GM19238 (cell line): ENCODE measurements around the gene ULK3.
A peak's percentile ranks its signal among the peaks of the same experiment; 100 is the strongest.

Experiments used
- DNase-seq: peaks from one replicate; pipeline ENCODE4 v3.0.0; 2011; ENCODE audit warnings: low spot score; ENCODE audit not compliant: insufficient read length

Gene ULK3

DNA sequence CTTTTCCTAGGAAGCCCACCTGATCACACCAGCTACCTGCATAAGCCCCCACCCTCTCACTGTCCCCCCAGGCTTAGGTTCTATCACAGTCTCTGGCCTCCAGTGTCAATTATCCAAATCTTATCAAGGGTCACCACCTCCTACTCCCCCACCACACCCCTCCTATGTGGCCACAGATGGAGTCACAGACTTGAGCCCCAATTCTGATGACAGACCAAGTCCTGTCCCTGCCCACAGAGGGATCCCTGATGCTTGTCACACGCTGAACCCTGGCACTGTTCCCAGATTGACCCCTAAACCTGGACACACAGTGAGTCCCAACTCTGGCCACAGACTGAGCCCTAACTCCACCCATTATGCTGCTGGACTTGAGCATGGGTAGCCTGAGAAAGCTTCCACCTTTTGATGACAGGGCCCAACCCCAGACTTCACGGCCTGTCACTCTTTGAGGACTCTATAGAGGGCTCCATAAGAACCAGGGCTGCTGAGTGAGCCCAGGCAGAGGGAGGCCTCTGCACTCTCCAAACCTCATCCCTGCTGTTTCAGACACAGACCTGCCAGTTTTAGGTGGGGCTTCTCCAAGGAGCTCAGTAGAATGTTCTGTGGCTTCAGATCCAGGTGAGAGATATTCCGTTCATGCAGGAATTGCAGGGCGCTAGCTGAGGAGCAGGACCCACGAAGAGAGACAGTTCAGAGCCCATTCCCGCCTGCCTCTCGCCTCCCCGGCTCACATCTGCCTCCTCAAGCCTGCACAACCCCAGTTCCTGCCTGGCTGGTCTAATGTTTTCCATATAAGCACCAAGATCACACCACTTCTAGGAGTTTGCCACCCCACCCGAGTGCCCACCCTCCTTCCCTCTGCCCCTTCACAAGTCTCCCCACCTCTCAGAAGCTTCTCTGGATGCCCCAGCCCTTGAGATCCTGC is 1.8 kb downstream of the ULK3 start:
- DNase-seq = no peak

DNA sequence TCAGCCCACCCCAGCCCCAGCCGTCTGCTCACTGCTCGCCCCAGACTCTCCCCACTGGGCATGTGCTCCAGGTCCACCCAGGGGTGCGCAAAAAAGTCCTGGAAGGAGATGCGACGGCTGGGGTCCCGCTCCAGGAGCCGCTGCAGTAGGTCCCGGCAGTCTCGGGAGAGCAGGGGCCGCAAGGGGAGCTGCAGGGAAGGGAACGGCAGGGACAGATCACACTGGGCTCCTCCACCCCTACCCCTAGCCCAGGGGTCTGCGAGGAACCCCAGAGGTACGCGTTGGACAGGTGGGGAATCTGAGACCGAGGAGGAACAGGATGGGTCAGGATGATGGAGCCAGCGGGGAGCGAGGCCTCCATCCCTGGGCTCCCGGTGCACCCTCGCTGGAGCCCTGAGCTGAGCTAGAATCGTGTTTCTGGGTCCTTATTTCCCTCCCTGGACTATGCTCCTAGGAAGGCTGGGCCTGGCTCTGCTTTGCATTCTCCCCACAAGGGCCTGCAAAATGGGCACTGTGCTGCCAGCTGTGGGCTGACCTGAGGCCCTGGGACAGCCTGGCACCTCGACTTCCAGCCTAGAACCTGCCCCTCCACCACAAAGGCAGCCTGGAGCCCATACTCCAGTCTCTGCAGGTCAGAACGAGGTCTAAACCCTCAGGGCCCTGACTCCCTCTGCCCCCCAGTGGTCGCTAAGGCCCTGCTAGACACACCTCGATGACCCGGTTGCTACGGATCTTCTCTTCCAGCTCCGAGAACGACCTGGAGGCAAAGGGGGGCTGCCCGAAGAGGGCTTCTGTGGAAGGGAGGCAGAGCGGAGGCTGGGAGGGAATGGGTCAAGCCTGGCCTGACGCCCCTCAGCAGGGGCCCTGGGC is 3.2 kb downstream of the ULK3 start:
- DNase-seq = no peak

DNA sequence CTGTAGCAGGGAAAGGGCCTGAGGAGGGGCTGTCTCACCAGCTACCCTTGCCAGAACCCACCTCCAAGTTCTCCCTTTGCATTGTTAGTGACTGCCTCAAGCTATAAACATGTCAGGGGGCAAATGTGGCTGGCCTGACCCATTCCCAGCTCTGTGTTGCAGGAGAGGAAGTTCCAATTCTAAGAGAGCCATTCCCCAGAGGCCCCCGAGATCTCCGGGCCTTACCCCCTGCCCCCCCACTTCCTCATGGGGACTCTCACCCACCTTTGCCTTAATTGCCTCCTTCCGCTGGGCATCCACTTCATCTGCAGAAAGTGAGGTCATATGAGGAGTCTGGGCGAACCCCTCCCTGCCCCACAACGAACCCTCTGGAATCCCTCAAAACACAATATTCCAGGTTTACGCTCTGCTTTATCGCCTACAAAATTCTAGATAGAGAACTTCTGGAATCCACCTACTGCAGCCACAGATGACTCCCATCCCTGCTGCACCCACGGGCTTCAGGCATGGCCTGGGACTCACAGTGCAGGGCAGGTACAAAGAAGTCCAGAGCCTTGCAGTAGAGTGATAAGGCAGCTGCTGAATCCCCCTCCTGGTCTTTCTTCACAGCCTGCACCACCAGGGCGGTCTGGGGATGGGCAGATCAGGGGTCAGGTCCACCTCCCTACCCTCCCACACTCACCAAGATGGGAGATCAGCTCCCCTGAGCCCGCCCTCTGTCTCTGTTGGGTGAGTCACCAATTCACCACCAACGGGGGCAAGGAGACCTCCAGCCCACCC is 4.0 kb downstream of the ULK3 start:
- DNase-seq = no peak

DNA sequence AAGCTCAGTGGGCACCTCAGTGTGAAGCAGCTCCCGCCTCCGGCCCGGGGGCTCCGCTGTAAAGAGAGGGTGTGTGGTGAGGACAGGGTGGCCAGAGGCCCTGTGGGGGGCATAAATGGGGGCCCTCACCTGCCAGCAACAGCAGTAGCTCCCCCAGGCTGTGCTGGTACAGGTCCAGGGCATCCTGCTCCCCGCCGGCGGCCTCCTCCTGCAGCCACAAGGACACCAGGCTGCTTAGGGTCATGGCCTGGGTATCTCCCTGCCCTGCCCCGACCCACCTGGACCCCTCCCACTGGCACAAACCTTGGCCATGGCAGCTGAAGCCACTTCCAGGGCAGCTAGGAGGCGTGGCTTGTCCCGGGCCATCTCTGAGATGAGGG is 4.8 kb downstream of the ULK3 start:
- DNase-seq = no peak

DNA sequence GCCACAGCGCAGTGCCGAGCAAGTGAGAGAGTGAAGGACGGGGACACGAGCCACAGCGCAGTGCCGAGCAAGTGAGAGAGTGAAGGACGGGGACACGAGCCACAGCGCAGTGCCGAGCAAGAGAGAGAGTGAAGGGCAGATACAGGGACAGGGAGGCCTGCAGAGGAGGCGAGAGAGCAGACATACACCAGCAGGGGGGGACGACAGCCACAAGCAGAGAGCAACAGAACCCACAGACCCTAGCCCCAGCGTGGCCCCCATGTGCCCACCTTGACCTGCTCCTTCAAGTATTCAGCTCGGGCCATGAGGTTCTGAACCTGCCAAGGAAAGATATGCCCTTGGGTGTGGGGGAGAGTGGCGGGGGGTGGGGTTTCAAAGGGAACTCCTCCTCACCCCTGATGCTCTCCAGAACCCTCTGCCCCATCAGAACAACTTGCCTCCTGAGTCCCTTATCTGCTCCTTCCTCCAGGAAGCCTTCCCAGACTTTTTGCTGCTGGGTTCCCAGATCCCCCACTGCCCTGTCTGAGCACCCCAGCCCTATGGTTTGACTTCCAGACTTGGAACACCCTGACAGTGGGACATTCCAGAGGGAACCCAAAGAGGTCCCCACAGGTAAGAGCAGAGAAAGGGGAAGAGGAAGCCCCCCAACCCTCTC is 5.3 kb downstream of the ULK3 start:
- no peak for DNase-seq

DNA sequence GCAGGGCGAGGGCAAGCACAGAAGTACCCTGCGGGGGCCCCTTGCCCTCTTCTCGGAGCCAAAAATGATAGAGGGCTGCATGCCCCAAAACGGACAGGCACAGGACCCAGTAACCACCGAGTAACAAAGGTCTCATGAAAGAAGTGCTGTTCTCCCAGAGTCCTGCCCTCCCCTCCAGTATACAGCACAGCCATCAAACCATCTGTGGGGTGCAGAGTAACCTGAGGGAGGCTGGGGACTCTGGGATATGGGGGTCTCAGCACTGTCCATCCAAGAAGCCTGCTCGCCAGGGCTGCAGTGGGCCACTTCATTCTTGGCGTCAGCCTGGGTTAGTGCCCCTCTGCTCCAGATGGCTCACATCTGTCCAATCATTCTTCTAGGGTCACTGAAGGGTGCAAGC is 6.1 kb downstream of the ULK3 start:
- DNase-seq = no peak

DNA sequence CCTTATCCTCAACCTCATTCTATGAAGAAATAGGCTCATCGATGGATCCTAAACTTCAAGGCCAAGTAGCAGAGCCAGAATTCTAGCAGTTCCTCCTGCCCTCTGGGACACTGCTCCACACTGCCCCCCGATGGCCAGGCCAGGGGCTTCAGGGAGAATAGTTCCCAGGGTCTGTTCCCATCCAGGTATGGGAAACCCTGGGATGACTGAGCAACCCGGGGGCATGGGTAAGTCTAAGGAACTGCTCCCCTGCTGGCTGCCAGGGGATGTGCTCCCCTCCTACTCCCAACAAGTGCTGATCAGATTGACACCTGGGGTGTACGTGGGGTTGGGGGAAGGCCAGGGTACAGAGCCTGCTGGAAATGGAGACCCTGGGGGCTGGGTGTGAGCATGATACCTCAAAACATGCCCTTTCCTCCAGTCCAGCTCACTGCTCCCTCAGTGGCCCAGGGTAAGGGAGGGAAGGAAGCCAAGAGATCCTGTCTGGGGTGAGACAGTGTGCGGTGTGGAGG is 7.6 kb downstream of the ULK3 start:
- DNase-seq = peak; percentile 62

DNA sequence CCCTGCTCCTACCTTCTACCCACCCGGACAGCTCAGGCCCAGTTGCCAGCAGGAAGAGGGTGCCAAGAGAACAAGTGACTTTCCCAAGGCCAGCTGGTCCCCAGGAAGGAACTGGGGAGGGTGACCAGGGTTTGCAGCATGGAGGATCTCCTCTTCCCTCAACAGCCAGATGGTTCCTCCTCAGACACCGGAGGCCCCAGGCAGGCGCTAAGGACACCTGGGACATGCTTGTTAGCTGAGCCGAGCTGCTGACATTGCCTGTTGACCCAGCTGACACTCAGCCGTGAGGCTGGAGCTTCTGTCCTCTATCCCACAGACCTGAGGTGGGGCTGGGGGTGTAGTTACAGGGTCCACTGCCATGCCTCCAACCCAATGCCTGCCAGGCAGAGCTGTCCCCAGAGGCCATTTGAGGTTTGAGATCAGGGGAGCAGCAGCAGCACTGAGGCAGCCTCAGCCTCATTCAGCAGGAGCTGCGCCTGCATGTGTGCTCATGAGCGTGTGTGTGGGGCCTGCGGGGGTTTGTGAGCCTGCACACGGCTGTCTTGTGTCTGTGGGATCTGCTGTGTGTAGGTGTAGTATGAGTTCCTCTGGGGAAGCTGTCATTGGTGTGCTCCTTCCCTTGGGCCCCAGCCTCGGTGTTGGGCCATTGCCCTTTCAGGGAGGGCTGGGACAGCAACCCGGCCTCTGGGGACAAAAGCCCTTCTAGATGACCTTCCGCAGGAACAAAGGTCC is 9.4 kb downstream of the ULK3 start:
- DNase-seq = no peak

DNA sequence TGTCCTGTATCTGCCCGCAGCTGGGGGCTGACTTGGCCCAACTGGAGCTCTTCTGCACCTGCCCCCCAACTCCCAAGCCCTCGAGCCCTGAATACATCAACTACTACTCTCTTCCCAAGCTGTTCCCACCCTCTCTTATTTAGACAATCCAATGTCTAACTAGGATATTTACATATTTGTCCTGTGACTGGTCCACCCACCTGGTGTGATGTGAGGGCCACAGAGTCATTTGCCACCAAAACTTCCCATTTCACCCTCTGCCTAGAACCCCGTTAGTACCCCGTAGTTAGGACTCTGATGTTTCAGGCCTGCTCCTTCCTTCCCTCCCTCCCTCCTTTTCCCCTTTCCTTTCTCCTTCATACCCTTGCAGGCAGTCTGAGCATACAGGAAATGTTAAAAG is 10.1 kb downstream of the ULK3 start:
- no peak for DNase-seq

DNA sequence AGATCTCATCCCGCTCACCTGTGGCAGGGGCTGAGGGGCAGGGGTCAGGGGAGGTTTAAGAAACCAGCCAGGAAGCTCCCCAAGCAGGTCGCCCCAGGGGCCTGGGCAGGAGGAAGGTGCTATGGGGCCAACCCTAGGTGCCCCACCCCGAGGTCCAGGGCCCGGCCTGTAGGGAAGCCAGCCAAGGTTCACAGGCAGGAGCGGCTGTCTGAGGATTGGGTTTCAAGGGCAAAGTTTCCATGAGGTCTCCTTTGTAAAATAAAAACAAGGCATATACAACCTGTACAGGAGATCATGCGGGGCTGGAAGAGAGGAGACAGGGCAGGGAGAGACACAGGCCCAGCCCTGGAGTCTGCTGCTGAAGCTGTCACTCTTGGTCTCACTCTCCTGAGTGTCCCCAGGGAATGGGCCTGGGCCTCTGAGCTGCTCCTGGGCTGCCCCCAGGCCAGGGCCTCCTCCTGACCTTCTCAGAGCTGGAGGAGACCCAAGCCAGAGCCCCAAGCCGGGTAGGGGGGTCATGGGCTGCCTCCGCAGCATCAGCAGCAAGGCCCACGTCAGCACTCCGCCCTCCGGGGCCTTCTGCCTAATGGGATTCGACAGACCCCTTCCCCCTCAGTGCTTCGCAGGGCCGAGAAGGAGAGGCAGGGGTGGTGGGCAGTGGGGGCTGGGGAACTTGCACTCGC is 11.0 kb downstream of the ULK3 start:
- DNase-seq = no peak

DNA sequence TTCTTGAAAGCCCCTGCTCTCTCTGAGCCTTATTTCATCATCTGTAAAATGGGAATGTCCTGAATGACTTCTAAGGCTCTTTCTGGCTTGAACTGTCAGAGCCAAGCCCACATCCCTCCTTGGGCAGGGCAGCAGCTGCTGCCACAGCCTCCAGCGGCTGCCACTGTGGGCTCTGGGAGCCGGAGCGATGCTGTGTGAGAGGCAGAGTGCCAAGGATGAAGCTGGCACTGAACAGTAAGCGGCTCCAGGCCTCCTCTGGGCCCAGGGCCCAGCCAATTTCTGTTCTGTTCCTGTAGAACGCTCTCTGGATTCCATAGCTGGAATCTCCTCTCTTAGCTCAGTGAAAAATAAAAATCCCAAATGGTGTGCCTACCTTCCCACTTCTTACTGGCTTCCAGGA is 12.1 kb downstream of the ULK3 start:
- no peak for DNase-seq

DNA sequence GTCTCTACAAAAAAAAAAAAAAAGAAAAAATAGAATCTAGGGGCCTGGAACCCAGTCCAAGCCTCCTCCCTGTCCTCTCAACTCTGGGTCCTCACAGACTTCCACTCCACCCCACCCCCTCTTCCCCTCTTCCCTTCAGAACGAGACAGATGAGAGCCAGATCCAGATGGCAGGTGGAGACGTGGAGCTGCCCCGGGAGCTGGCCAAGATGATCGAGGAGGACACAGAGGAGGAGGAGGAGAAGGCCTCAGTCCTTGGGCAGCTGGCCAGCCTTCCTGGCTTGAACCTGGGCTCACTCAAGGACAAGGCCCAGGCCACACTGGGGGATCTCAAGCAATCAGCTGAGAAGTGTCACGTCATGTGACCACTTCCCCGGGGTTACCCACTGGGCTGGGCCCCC is 13.0 kb downstream of the ULK3 start:
- DNase-seq = no peak

DNA sequence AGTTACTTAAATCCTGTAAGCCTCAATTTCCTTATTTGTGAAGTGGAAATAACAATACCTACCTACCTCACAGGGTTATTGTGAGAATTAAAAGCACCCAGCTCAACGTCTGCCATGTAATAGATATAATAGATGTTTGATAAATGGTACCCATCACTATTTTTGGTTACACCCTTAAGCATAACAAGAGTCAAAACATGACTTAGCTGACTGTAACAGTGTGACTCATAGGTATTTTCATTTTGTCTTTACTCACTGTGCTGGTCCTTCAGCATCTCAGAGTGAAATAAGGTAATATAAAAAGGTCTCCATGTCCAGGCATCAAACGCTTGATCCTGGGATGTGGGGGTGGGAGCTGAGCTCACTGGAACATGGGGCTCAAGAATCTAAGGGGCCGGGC is 13.5 kb downstream of the ULK3 start:
- DNase-seq = no peak

DNA sequence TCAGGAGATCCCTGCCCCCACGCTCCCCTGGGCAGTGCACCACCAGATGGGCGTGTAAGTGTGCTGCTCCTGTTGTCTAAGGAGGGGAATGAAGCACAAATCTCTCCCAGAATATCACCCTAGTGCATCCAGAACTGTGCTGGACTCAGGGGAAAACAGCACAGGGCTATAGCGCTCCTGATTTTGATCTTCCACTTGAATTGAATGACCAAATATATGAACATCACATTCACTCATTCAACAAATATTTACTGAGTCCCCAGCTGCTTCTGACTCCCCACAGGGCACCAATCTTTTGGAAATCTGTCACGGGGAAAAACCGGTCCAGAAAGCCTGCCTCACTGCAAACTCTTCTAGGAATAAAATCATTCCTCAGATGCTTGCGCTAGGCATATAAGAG is 14.1 kb downstream of the ULK3 start:
- no peak for DNase-seq

DNA sequence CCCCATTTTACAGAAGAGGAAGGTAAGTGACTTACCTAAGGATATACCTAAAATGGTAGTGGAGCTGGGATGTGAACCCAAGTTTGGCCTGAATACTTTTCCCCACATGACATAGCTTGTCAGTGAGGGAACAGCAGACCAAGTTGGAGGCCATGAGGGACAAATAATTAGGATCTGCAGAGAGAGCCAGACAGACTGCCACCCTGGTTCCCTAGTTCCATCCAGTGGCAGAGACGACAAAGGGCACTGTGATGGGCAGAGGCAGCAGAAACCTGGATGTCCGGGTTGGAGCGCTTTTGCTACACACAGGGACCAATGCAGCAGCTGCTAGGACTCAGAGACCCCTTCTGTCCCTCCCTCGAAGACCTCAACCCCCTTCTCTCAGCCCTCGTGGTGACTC is 15.3 kb downstream of the ULK3 start:
- DNase-seq = no peak

DNA sequence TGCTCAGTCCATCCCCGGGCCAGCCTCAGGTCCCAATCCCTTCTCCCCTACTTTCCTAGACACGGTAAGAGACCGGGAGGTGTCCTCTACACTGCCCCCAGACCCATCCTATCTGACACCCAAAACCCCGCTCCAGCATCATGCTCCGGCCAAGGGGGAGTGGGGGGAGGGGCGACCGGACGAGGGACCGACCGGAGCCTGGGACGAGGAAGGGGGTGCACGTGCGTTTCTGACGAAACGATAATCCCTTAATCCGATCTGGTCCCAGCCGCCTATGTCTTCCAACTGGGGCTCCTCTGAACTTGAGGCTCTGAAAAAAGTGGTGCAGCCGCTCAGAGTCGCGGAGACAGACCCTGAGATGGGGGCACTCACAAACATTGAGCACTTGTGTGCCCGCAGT is 16.0 kb downstream of the ULK3 start:
- DNase-seq = no peak

DNA sequence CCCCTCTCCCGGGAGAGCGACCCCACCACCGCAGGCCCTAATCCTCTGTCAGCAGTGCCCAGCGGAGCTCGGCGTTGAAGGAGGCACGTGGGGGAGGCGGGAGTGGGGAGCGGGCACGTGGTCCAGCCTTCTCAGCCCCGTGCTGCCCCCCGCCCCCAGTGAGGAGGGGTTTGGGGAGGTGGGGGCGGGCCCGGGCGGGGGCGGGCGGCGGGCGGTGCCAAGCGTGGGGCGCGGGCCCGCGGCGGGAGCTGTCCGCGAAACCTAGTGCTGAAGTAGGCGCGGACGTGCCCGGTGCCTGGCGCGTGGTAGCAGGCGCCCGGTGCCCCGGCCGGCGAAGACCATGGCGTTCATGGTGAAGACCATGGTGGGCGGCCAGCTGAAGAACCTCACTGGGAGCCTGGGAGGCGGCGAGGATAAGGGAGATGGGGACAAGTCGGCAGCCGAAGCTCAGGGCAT is 16.6 kb downstream of the ULK3 start, which contains the start of gene CPLX3:
CPLX3 (plus strand) TSS at position 264 of the 456 bp plus-strand sequence; CDS start at position 341, 77 bp downstream.
- no peak for DNase-seq

DNA sequence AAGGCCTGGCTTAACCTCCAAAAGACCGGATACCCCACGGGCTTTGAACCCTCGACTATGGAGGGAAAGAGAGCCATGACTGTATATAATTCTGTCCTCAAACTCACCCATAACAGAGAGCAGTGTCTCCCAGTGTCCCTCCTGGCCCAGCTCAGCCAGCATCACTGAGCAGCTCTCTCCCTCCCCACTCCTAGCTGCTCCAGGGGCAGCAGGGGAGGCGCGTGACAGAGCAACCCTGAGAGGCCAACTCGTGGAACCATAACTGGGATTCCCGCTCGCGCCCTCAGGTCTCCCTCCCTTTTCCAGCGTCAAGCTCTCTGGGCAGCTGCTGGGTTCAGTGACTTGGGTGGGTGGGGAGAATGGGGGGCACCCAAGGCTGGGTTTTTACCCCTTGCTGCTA is 17.1 kb downstream of the ULK3 start:
- DNase-seq = no peak

DNA sequence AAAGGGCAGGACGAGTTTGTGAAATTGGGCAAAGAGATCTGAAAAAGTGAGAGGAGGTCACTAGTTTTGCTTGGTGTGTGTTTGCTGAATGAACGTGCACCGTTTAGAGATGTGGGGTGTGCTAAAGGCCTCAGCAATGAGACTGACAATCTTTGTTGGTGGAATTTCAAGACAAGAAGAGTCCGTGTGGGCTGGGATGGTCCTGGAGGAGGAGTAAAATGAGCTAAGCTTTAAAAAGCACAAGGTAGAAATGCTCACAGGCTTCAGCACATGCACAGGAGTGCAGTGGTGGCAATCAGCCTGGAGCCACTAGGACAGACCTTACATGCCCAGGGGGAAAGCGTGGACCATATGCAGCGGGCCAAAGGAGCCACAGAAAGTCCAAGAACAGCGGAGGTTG is 18.0 kb downstream of the ULK3 start:
- no peak for DNase-seq

DNA sequence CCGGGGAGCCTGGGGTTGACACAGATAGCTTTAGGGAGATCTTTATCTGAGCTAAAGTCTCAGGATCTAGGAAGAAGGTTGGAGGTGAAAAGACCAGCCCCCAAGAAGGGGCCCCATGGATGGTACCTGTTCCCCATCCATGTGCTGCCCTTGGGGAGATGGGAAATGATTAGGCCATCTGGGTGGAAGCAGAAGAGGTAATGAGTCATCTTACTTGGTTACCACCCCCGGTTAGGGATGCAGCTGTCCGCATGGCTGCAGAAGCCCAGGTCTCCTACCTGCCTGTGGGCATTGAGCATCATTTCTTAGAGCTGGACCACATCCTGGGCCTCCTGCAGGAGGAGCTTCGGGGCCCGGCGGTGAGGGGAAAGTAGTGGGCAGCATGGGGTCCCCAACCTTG is 19.6 kb downstream of the ULK3 start:
- no peak for DNase-seq
